ENCODE data around the gene ITPR2.

- TF ChIP-seq TAF1 (IDR thresholded peaks at IDR 0.05; ENCODE audit: low read depth, low read length): no peak
- TF ChIP-seq POLR2A (IDR thresholded peaks at IDR 0.05; ENCODE audit: low read depth, low read length): no peak
- no peak for TF ChIP-seq POLR2AphosphoS5 (IDR thresholded peaks at IDR 0.05; ENCODE audit: low read depth, low read length)
- TF ChIP-seq SPI1 (IDR thresholded peaks at IDR 0.05; ENCODE audit: low read depth, low read length): no peak
- no peak for TF ChIP-seq POU2F2 (IDR thresholded peaks at IDR 0.05; ENCODE audit: low read depth, low read length)
Measured at GRCh38 chr12:26566186-26566585, 266.8 kb downstream of the ITPR2 start.

All from GM12891 (cell line).